ENCODE measurements around the gene MACC1.

The MACC1 gene

GRCh38 chr7:20176578-20177242, 40.5 kb downstream of the MACC1 start:
- in situ Hi-C loops (cut with HindIII; ENCODE audit: low pct_ligation_motif_present, low sequenced_read_pairs) = no loop called here
- DNase-seq = no peak

GRCh38 chr7:20173828-20174227, 43.4 kb downstream of the MACC1 start:
- TF ChIP-seq, protein P1, sequence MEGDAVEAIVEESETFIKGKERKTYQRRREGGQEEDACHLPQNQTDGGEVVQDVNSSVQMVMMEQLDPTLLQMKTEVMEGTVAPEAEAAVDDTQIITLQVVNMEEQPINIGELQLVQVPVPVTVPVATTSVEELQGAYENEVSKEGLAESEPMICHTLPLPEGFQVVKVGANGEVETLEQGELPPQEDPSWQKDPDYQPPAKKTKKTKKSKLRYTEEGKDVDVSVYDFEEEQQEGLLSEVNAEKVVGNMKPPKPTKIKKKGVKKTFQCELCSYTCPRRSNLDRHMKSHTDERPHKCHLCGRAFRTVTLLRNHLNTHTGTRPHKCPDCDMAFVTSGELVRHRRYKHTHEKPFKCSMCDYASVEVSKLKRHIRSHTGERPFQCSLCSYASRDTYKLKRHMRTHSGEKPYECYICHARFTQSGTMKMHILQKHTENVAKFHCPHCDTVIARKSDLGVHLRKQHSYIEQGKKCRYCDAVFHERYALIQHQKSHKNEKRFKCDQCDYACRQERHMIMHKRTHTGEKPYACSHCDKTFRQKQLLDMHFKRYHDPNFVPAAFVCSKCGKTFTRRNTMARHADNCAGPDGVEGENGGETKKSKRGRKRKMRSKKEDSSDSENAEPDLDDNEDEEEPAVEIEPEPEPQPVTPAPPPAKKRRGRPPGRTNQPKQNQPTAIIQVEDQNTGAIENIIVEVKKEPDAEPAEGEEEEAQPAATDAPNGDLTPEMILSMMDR (IDR thresholded peaks at IDR 0.05; ENCODE audit: low read depth, low read length, missing control alignments) = no peak
- no peaks in the 10 kb centered on the region for H3K27me3 ChIP-seq (replicated peaks)
- no peak for DNase-seq
- no peaks in the 10 kb centered on the region for H3K36me3 ChIP-seq (replicated peaks)
- H3K4me3 ChIP-seq (ENCODE audit: low read depth, low read length) = no peak overlapping the region
- H3K27ac ChIP-seq = no peak overlapping the region
- in situ Hi-C loops (cut with HindIII; ENCODE audit: low pct_ligation_motif_present, low sequenced_read_pairs) = no loop called here

More at GRCh38 chr7:20176578-20177242, 40.5 kb downstream of the MACC1 start:
- Histone ChIP-seq H3K27me3 (replicated peaks) (no peaks in the 10 kb centered on the region), H3K27ac (no peak overlapping the region), H3K36me3 (replicated peaks) (no peaks in the 10 kb centered on the region), H3K4me3 (ENCODE audit: low read depth, low read length) (no peak overlapping the region)
- TF ChIP-seq, protein P1 (IDR thresholded peaks at IDR 0.05; ENCODE audit: low read depth, low read length, missing control alignments) = no peak

- Histone ChIP-seq H3K27me3 (replicated peaks) (no peaks in the 10 kb centered on the region), H3K4me3 (ENCODE audit: low read depth, low read length) (no peak overlapping the region), H3K27ac (no peak overlapping the region), H3K36me3 (replicated peaks) (no peaks in the 10 kb centered on the region)
- peak; percentile 59 for DNase-seq
- TF ChIP-seq, protein P1 (IDR thresholded peaks at IDR 0.05; ENCODE audit: low read depth, low read length, missing control alignments) = peak; percentile 89
- in situ Hi-C loops (cut with HindIII; ENCODE audit: low pct_ligation_motif_present, low sequenced_read_pairs) = no loop called here
Observed at GRCh38 chr7:20172736-20173334, 44.3 kb downstream of the MACC1 start.

DNA sequence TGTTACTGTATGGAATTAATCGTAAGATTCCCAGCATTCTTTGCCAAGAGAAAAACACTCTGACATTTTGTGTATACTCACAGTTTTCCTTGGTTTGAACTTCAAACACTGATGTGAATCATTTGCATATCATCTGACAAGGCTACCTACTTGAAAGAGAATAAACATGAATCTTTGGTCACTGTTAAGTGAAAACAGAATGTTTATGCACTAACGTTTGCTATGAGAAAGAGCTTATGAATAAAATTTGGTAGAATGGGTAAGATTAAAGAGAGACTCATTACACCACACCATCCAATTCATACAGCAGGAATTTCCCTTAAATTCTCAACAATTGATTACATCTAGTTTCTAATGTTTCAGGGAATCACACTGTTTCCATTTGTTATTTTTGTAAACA, 46.6 kb downstream of the MACC1 start:
- no peak for DNase-seq
- Histone ChIP-seq H3K27me3 (replicated peaks) (no peaks in the 10 kb centered on the region), H3K4me3 (ENCODE audit: low read depth, low read length) (no peak overlapping the region), H3K36me3 (replicated peaks) (no peaks in the 10 kb centered on the region), H3K27ac (no peak overlapping the region)
- in situ Hi-C loops (cut with HindIII; ENCODE audit: low pct_ligation_motif_present, low sequenced_read_pairs) = no loop called here
- TF ChIP-seq, protein P1 (IDR thresholded peaks at IDR 0.05; ENCODE audit: low read depth, low read length, missing control alignments) = no peak

GRCh38 chr7:20165146-20165510, 52.1 kb downstream of the MACC1 start:
- H3K27me3 ChIP-seq (replicated peaks) = no peaks in the 10 kb centered on the region
- in situ Hi-C loops (cut with HindIII; ENCODE audit: low pct_ligation_motif_present, low sequenced_read_pairs) = no loop called here
- no peak overlapping the region for H3K4me3 ChIP-seq (ENCODE audit: low read depth, low read length)
- H3K27ac ChIP-seq = no peak overlapping the region
- DNase-seq = no peak
- TF ChIP-seq, protein P1 (IDR thresholded peaks at IDR 0.05; ENCODE audit: low read depth, low read length, missing control alignments) = no peak
- no peaks in the 10 kb centered on the region for H3K36me3 ChIP-seq (replicated peaks)
